H9 (cell line): ENCODE measurements around the gene CCDC9B. TPM values are rescaled to one million over a fixed set of nuclear protein-coding genes. Genes with fewer than 3 reads are reported as not detected.

Experiments
- DNase-seq: peaks from one replicate; pipeline ENCODE4 v3.0.0-alpha.2; 2017
- H2AFZ ChIP-seq: one replicate; pipeline ENCODE4 v1.6.1; 2013; ENCODE audit warnings: mild to moderate bottlenecking, low read length, control low read depth, moderate library complexity
- H2AK5ac ChIP-seq: 2 replicates; pipeline ENCODE4 v1.6.1; 2013; ENCODE audit warnings: low read length, control low read depth, mixed read lengths; ENCODE audit not compliant: insufficient read length
- H2BK120ac ChIP-seq: one replicate; pipeline ENCODE4 v1.6.1; 2013; ENCODE audit warnings: low read depth, mild to moderate bottlenecking, low read length, control low read depth, inconsistent platforms; ENCODE audit not compliant: poor library complexity, severe bottlenecking
- H2BK12ac ChIP-seq: 2 replicates; pipeline ENCODE4 v1.6.1; 2013; ENCODE audit warnings: low read length, control low read depth, mixed read lengths, low read depth; ENCODE audit not compliant: insufficient read length
- H2BK15ac ChIP-seq: 2 replicates; pipeline ENCODE4 v1.6.1; 2013; ENCODE audit warnings: low read depth, low read length, control low read depth
- H2BK20ac ChIP-seq: one replicate; pipeline ENCODE4 v1.6.1; 2013; ENCODE audit warnings: low read depth, mild to moderate bottlenecking, low read length, control low read depth, inconsistent platforms; ENCODE audit not compliant: poor library complexity, severe bottlenecking
- H2BK5ac ChIP-seq: 2 replicates; pipeline ENCODE4 v1.6.1; 2013; ENCODE audit warnings: low read length, control low read depth, mixed read lengths; ENCODE audit not compliant: insufficient read length
- H3K14ac ChIP-seq: 2 replicates; pipeline ENCODE4 v1.6.1; 2013; ENCODE audit warnings: low read length, control low read depth; ENCODE audit not compliant: insufficient read depth
- H3K18ac ChIP-seq: 2 replicates; pipeline ENCODE4 v1.6.1; 2013; ENCODE audit warnings: low read depth, mild to moderate bottlenecking, mixed read lengths, low read length, control low read depth; ENCODE audit not compliant: insufficient read length
- H3K23ac ChIP-seq: 2 replicates; pipeline ENCODE4 v1.6.1; 2013; ENCODE audit warnings: low read length, control low read depth, mixed read lengths, low read depth; ENCODE audit not compliant: insufficient read length
- H3K23me2 ChIP-seq: 2 replicates; pipeline ENCODE4 v1.6.1; 2013; ENCODE audit warnings: low read depth, mild to moderate bottlenecking, mixed read lengths, low read length, control low read depth; ENCODE audit not compliant: insufficient read length, poor library complexity, severe bottlenecking
- H3K27ac ChIP-seq: 2 replicates; pipeline ENCODE4 v1.5.1; 2013; ENCODE audit warnings: low read length, control low read depth, mixed read lengths, low read depth; ENCODE audit not compliant: insufficient read length
- H3K27me3 ChIP-seq: 2 replicates; pipeline ENCODE4 v1.6.1; 2013; ENCODE audit warnings: low read length, control low read depth, inconsistent platforms; ENCODE audit not compliant: insufficient read depth
- H3K4ac ChIP-seq: 2 replicates; pipeline ENCODE4 v1.6.1; 2013; ENCODE audit warnings: low read depth, mild to moderate bottlenecking, control low read depth, inconsistent platforms, low read length, moderate library complexity
- H3K4me1 ChIP-seq: 2 replicates; pipeline ENCODE4 v1.6.1; 2013; ENCODE audit warnings: low read length, control low read depth, inconsistent platforms; ENCODE audit not compliant: insufficient read depth
- H3K4me2 ChIP-seq: 2 replicates; pipeline ENCODE4 v1.6.1; 2013; ENCODE audit warnings: low read length, control low read depth, mixed read lengths; ENCODE audit not compliant: insufficient read length, insufficient read depth
- H3K56ac ChIP-seq: 2 replicates; pipeline ENCODE4 v1.6.1; 2013; ENCODE audit warnings: low read depth, mild to moderate bottlenecking, mixed read lengths, low read length, control low read depth; ENCODE audit not compliant: insufficient read length
- H3K79me1 ChIP-seq: 2 replicates; pipeline ENCODE4 v1.6.1; 2013; ENCODE audit warnings: low read depth, mild to moderate bottlenecking, moderate library complexity, low read length, control low read depth, inconsistent platforms; ENCODE audit not compliant: insufficient read depth, poor library complexity, severe bottlenecking
- H3K79me2 ChIP-seq: 2 replicates; pipeline ENCODE4 v1.6.1; 2013; ENCODE audit warnings: low read length, control low read depth, inconsistent platforms; ENCODE audit not compliant: insufficient read depth
- H3K9ac ChIP-seq: 2 replicates; pipeline ENCODE4 v1.6.1; 2013; ENCODE audit warnings: low read length, control low read depth, mixed read lengths; ENCODE audit not compliant: insufficient read length; ENCODE audit errors: extremely low read depth
- H3K9me3 ChIP-seq: one replicate; pipeline ENCODE4 v1.6.1; 2013; ENCODE audit warnings: low read depth, low read length, inconsistent platforms; ENCODE audit not compliant: control insufficient read depth
- H3T11ph ChIP-seq: one replicate; pipeline ENCODE4 v1.6.1; 2013; ENCODE audit warnings: mild to moderate bottlenecking, low read length, control low read depth, inconsistent platforms
- H4K20me1 ChIP-seq: one replicate; pipeline ENCODE4 v1.6.1; 2013; ENCODE audit not compliant: control insufficient read depth, insufficient read length, insufficient read depth
- H4K5ac ChIP-seq: 2 replicates; pipeline ENCODE4 v1.6.1; 2013; ENCODE audit warnings: low read depth, mild to moderate bottlenecking, mixed read lengths, low read length, control low read depth; ENCODE audit not compliant: insufficient read length
- H4K8ac ChIP-seq: replicated peaks from 2 replicates; pipeline ENCODE4 v1.6.1; 2013; ENCODE audit warnings: low read length, control low read depth, mixed read lengths, low read depth; ENCODE audit not compliant: insufficient read length
- H4K91ac ChIP-seq: 2 replicates; pipeline ENCODE4 v1.6.1; 2013; ENCODE audit warnings: low read depth, mild to moderate bottlenecking, moderate library complexity, mixed read lengths, low read length, control low read depth; ENCODE audit not compliant: insufficient read length
- H3K27ac Mint-ChIP-seq, 3 experiments: 2 replicates in 2 of 3; 3 replicates in 1 of 3; pipeline ENCODE4 v1.8.0; 2020 to 2021; ENCODE audit warnings: mixed read lengths in 3 of 3, mild to moderate bottlenecking in 1 of 3, moderate library complexity in 1 of 3
- H3K27me3 Mint-ChIP-seq: 2 replicates; pipeline ENCODE4 v1.8.0; 2021; ENCODE audit warnings: low read depth, mild to moderate bottlenecking, moderate library complexity, mixed read lengths
- H3K36me3 Mint-ChIP-seq, 3 experiments: 2 replicates in 2 of 3; 3 replicates in 1 of 3; pipeline ENCODE4 v1.8.0; 2020 to 2021; ENCODE audit warnings: low read depth in 3 of 3, mixed read lengths in 3 of 3; ENCODE audit not compliant: insufficient read depth in 1 of 3
- H3K4me1 Mint-ChIP-seq, 2 experiments: 2 replicates each; pipeline ENCODE4 v1.8.0; 2020; ENCODE audit warnings: mixed read lengths in 2 of 2
- H3K4me3 Mint-ChIP-seq, 2 experiments: 2 replicates in 1 of 2; 3 replicates in 1 of 2; pipeline ENCODE4 v1.8.0; 2020 to 2021; ENCODE audit warnings: mild to moderate bottlenecking in 2 of 2, mixed read lengths in 2 of 2, moderate library complexity in 1 of 2
- H3K9me3 Mint-ChIP-seq, 2 experiments: 2 replicates in 1 of 2; 3 replicates in 1 of 2; pipeline ENCODE4 v1.8.0; 2020; ENCODE audit warnings: mild to moderate bottlenecking in 2 of 2, mixed read lengths in 2 of 2, moderate library complexity in 1 of 2
- CTCF ChIP-seq: fragments of 200-600 bp; sonication (generic); conservative IDR thresholded peaks from 3 replicates; pipeline ENCODE4 v1.8.0; 2021; ENCODE audit warnings: antibody characterized with exemption, mild to moderate bottlenecking
- WGBS: extraction: QIAGEN DNeasy Blood & Tissue Kit; methylation state at CpG from one replicate; pipeline ENCODE4 v1.1.7; 2013; ENCODE audit warnings: missing lambda C conversion rate, low lambda C conversion rate, mixed read lengths; ENCODE audit not compliant: insufficient read length; ENCODE audit errors: extremely low coverage; 5-methylcytosine and 5-hydroxymethylcytosine counted together
- total RNA-seq: library from RNA; stranded (reverse); gene quantifications from 2 replicates; pipeline ENCODE4 v1.2.1, GENCODE V29; 2021

Gene CCDC9B
- total RNA-seq, 1 experiment from 2014 or later: 0.48 TPM

GRCh38 chr15:40300367-40300766 lies 40.4 kb downstream of the CCDC9B start:
- Histone ChIP-seq H4K20me1 (no peaks in the 10 kb centered on the region), H3K27ac (no peak overlapping the region), H2BK20ac (no peak overlapping the region), H4K8ac (no peak overlapping the region), H3K9me3 (no peaks in the 10 kb centered on the region), H3K18ac (no peak overlapping the region), H3K79me1 (no peaks in the 10 kb centered on the region), H3K23ac (no peak overlapping the region), H4K5ac (no peak overlapping the region), H2BK12ac (no peak overlapping the region), H3K9ac (no peak overlapping the region), H3K23me2 (no peaks in the 10 kb centered on the region), H2BK5ac (no peak overlapping the region), H3K56ac (no peak overlapping the region), H4K91ac (no peak overlapping the region), H2AFZ (no peak overlapping the region), H3K79me2 (no peaks in the 10 kb centered on the region), H3K14ac (no peak overlapping the region), H3K4ac (no peak overlapping the region), H3K4me1 (no peaks in the 10 kb centered on the region; the same call in 1 of the 2 replicates), H2AK5ac (no peak overlapping the region), H2BK15ac (no peak overlapping the region), H3K4me2 (no peak overlapping the region), H3T11ph (no peak overlapping the region), H2BK120ac (no peak overlapping the region), H3K27me3 (no peaks in the 10 kb centered on the region)
- Mint-ChIP-seq H3K9me3 (peaks cover 15% of the 10 kb centered on the region in 2 experiments), H3K4me3 (no peak overlapping the region), H3K36me3 (peaks cover 2 to 16% (median 5%) of the 10 kb centered on the region in 3 experiments; a peak in 5 of 7 replicates), H3K27ac (no peak overlapping the region), H3K4me1 (peaks cover 18 to 24% of the 10 kb centered on the region in 2 experiments), H3K27me3 (peaks cover 29% of the 10 kb centered on the region)
- no peak for TF ChIP-seq CTCF
- WGBS: no CpG with 5 or more reads among the region's 2 CpGs
- no peak for DNase-seq
